NT2/D1 (cell line): ENCODE data around the gene BTG2.
"Not testable (repeated sequence)": the region's sequence is repeated elsewhere in the genome, so short reads cannot be mapped to it uniquely, and the experiment has no call there.

Experiments used
- DNase-seq: peaks from one replicate; pipeline ENCODE4 v3.0.0-alpha.2; 2011; ENCODE audit warnings: low read depth, low spot score
- H3K27me3 ChIP-seq: 2 replicates; pipeline ENCODE4 v1.6.0; 2011; ENCODE audit warnings: mild to moderate bottlenecking; ENCODE audit not compliant: insufficient read length, insufficient read depth
- H3K36me3 ChIP-seq: 2 replicates; pipeline ENCODE4 v1.6.1; 2011; ENCODE audit warnings: mild to moderate bottlenecking, low read length, mixed read lengths; ENCODE audit not compliant: insufficient read depth, insufficient read length
- H3K4me1 ChIP-seq: 2 replicates; pipeline ENCODE4 v1.5.1; 2011; ENCODE audit not compliant: insufficient read depth, insufficient read length
- H3K4me3 ChIP-seq: 2 replicates; pipeline ENCODE4 v1.5.1; 2011; ENCODE audit warnings: low read depth; ENCODE audit not compliant: insufficient read length
- H3K9ac ChIP-seq: 2 replicates; pipeline ENCODE4 v1.6.0; 2011; ENCODE audit warnings: low read depth; ENCODE audit not compliant: insufficient read length
- H3K9me3 ChIP-seq: 2 replicates; pipeline ENCODE4 v1.5.1; 2011; ENCODE audit warnings: mild to moderate bottlenecking, low read length; ENCODE audit not compliant: insufficient read depth
- SUZ12 ChIP-seq: IDR thresholded peaks from 2 replicates; pipeline ENCODE4 v1.6.1; 2011; ENCODE audit not compliant: insufficient read length, insufficient read depth; ENCODE audit errors: extremely low read depth
- YY1 ChIP-seq: IDR thresholded peaks from 2 replicates; pipeline ENCODE4 v1.6.1; 2011; ENCODE audit not compliant: insufficient read length, insufficient read depth
- ZNF274 ChIP-seq: IDR thresholded peaks from 2 replicates; pipeline ENCODE4 v1.6.1; 2011; ENCODE audit warnings: mild to moderate bottlenecking, low read depth, low read length

The BTG2 gene

GRCh38 chr1:203306965-203307541 is 1.7 kb downstream of the BTG2 start:
- no peak for TF ChIP-seq YY1
- no peak for TF ChIP-seq SUZ12
- no peak for TF ChIP-seq ZNF274
- peaks cover 41% of the 10 kb centered on the region for H3K36me3 ChIP-seq
- H3K9ac ChIP-seq = peak overlapping the region; percentile 62
- peak overlapping the region; percentile 88 for H3K4me3 ChIP-seq
- peaks cover 83% of the 10 kb centered on the region for H3K27me3 ChIP-seq
- peaks cover 30% of the 10 kb centered on the region for H3K4me1 ChIP-seq
- no peak for DNase-seq
- no peaks in the 10 kb centered on the region for H3K9me3 ChIP-seq

- no peaks in the 10 kb centered on the region for H3K9me3 ChIP-seq
- no peak for DNase-seq
- peaks cover 41% of the 10 kb centered on the region for H3K36me3 ChIP-seq
- peak overlapping the region; percentile 4 for H3K4me3 ChIP-seq
- H3K27me3 ChIP-seq = peaks cover 82% of the 10 kb centered on the region
- peaks cover 30% of the 10 kb centered on the region for H3K4me1 ChIP-seq
- no peak overlapping the region for H3K9ac ChIP-seq
- no peak for TF ChIP-seq SUZ12
- TF ChIP-seq ZNF274 = no peak
- TF ChIP-seq YY1 = no peak
Observed at GRCh38 chr1:203307641-203308126, 2.4 kb downstream of the BTG2 start.

- no peak for DNase-seq
- peaks cover 41% of the 10 kb centered on the region for H3K36me3 ChIP-seq
- H3K4me1 ChIP-seq = peaks cover 30% of the 10 kb centered on the region
- H3K9me3 ChIP-seq = no peaks in the 10 kb centered on the region
- peak overlapping the region; percentile 2 for H3K4me3 ChIP-seq
- peaks cover 75% of the 10 kb centered on the region for H3K27me3 ChIP-seq
- no peak for TF ChIP-seq SUZ12
- TF ChIP-seq YY1 = no peak
- no peak for TF ChIP-seq ZNF274
- peak overlapping the region; percentile 1 for H3K9ac ChIP-seq
Observed at GRCh38 chr1:203308328-203308922, 3.1 kb downstream of the BTG2 start.

- Histone ChIP-seq H3K27me3 (peaks cover 70% of the 10 kb centered on the region), H3K9ac (no peak overlapping the region), H3K4me3 (no peak overlapping the region)
Observed at GRCh38 chr1:203308923-203309331, 3.6 kb downstream of the BTG2 start.

GRCh38 chr1:203311368-203312301 is 6.3 kb downstream of the BTG2 start:
- no peak overlapping the region for H3K9ac ChIP-seq
- no peak for DNase-seq
- peaks cover 37% of the 10 kb centered on the region for H3K36me3 ChIP-seq
- H3K9me3 ChIP-seq = no peaks in the 10 kb centered on the region
- TF ChIP-seq YY1 (no peak), SUZ12 (no peak), ZNF274 (no peak)
- H3K27me3 ChIP-seq = peaks cover 51% of the 10 kb centered on the region
- H3K4me3 ChIP-seq = no peak overlapping the region
- H3K4me1 ChIP-seq = peaks cover 18% of the 10 kb centered on the region

More at GRCh38 chr1:203308923-203309331, 3.6 kb downstream of the BTG2 start:
- no peaks in the 10 kb centered on the region for H3K9me3 ChIP-seq
- no peak for DNase-seq
- no peak for TF ChIP-seq SUZ12
- no peak for TF ChIP-seq ZNF274
- no peak for TF ChIP-seq YY1
- H3K36me3 ChIP-seq = peaks cover 41% of the 10 kb centered on the region
- H3K4me1 ChIP-seq = peaks cover 30% of the 10 kb centered on the region

- H3K36me3 ChIP-seq = peaks cover 12% of the 10 kb centered on the region
- not testable (repeated sequence) for H3K4me1 ChIP-seq, H3K9me3 ChIP-seq, DNase-seq, H3K4me3 ChIP-seq, H3K9ac ChIP-seq
- peaks cover 59% of the 10 kb centered on the region for H3K27me3 ChIP-seq
Observed at GRCh38 chr1:203314025-203314759, 8.9 kb downstream of the BTG2 start.

GRCh38 chr1:203316626-203317093 is 11.3 kb downstream of the BTG2 start:
- Histone ChIP-seq H3K36me3 (no peaks in the 10 kb centered on the region), H3K4me3 (no peak overlapping the region), H3K27me3 (peaks cover 47% of the 10 kb centered on the region), H3K4me1 (peaks cover 9% of the 10 kb centered on the region), H3K9me3 (no peaks in the 10 kb centered on the region), H3K9ac (no peak overlapping the region)
- no peak for TF ChIP-seq SUZ12
- TF ChIP-seq ZNF274 = no peak
- TF ChIP-seq YY1 = no peak
- DNase-seq = no peak
